Measurements from ENCODE around the gene TJP1. TPM values are rescaled to one million over a fixed set of nuclear protein-coding genes. Genes with fewer than 3 reads are reported as not detected.

Gene TJP1
- total and polyA plus RNA-seq, 8 donors = 14.7 to 80.0 (median 39.0) TPM

DNA sequence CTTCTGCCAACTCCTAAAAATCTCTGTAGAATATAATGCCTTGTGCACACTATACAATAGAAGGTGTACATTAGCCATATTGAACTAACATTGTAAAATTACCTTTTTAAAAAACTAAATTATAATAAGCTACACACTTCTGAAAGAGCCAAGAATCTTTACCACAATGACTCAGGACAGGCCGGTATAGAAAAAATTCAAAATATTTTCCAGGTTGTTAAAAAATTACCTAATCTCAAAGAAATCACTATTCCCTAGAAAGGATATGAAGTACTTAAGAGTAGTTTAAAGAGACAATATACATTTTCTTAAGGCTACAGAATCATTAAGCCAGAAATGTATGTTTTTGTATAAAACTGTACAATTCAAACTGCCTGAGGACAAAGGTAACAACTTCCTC is 48.5 kb downstream of the TJP1 start:
- Histone ChIP-seq H3K27ac (no peak overlapping the region), H3K36me3 (peaks cover 0 to 13% (median 4%) of the 10 kb centered on the region in 3 donors), H3K9me3 (no peaks in the 10 kb centered on the region), H3K4me3 (no peak overlapping the region), H3K27me3 (no peaks in the 10 kb centered on the region), H3K4me1 (peaks cover 0 to 8% (median 8%) of the 10 kb centered on the region in 3 donors)
- ATAC-seq (no peak), FAIRE-seq (no peak), DNase-seq (no peak)
- WGBS, 2 donors = 81 to 82% methylated on average over 1 of the region's 1 CpG
- TF ChIP-seq, protein P1, sequence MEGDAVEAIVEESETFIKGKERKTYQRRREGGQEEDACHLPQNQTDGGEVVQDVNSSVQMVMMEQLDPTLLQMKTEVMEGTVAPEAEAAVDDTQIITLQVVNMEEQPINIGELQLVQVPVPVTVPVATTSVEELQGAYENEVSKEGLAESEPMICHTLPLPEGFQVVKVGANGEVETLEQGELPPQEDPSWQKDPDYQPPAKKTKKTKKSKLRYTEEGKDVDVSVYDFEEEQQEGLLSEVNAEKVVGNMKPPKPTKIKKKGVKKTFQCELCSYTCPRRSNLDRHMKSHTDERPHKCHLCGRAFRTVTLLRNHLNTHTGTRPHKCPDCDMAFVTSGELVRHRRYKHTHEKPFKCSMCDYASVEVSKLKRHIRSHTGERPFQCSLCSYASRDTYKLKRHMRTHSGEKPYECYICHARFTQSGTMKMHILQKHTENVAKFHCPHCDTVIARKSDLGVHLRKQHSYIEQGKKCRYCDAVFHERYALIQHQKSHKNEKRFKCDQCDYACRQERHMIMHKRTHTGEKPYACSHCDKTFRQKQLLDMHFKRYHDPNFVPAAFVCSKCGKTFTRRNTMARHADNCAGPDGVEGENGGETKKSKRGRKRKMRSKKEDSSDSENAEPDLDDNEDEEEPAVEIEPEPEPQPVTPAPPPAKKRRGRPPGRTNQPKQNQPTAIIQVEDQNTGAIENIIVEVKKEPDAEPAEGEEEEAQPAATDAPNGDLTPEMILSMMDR (IDR thresholded peaks at IDR 0.05) = no peak
- intact Hi-C loops (cut with DNase I) = no loop called here

DNA sequence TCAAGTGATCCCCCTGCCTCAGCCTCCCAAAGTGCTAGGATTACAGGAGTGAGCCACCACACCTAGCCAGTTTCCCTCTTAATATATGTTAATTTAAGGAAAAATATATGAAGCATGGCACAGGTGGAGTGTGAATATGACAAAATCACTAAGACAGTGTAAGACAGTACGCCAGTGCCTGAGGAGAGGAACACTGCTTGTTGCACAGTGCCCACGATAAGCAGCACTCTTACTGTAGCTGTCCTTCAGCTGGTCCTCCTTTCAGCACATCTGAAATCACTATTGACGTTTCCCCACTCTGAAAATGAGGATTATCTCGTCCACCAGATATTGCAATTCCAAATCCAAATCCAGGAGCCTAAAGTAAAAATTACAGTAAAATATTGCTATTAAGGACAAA is 49.3 kb downstream of the TJP1 start:
- Histone ChIP-seq H3K36me3 (peaks cover 0 to 13% (median 4%) of the 10 kb centered on the region in 3 donors), H3K9me3 (no peaks in the 10 kb centered on the region), H3K27ac (no peak overlapping the region), H3K4me1 (peaks cover 0 to 8% (median 7%) of the 10 kb centered on the region in 3 donors), H3K27me3 (no peaks in the 10 kb centered on the region), H3K4me3 (no peak overlapping the region)
- ATAC-seq = no peak
- DNase-seq = no peak
- no peak for FAIRE-seq
- 88 to 93% methylated on average over 4 of the region's 4 CpGs for WGBS, 2 donors
- TF ChIP-seq, protein P1 (IDR thresholded peaks at IDR 0.05) = no peak
- intact Hi-C loops (cut with DNase I) = no loop called here

DNA sequence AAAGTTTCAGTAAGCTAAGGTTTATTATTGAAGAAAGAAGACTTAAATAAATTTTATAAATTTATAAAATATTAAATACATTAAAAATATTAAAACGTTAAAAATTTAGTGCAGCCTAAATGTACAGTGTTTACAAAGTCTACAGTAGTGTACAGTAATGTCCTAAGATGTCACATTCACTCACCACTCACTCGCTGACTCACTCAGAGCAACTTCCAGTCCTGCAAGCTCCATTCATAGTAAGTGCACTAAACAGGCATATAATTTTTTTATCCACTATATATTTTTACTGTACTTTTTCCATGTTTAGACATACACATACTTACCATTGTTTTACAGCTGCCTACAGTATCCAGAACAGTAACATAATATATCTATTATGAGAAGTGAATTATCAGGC is 51.5 kb downstream of the TJP1 start:
- no peak for FAIRE-seq

DNA sequence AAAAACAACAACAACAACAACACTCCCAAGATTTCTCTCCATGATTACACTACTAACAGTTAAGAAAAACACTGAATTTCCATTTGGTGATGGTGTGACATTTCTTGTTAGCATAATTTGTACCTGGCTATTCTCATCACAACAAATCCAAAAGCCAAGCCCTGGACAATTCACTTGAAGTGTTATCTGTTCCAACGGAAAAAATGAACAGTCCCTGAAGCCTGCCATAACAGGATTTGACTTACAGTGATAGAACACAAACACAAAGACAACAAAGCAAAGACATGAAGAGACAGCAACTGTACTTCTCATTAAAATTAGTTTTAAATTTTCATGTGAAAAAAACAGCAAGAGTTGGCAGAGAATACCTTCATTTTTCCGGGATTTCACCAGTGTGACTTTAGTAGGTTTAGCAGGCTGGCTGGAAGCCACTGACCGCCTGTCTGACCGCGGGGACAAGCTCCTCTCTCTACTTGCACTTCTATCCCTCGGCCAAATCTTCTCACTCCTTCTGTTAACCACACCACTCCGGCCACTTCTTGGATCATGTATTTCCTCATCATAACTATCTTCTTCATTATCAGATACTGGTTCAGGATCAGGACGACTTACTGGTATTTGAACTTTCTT is 56.3 kb downstream of the TJP1 start:
- Histone ChIP-seq H3K27ac (no peak overlapping the region), H3K9me3 (no peaks in the 10 kb centered on the region), H3K36me3 (peaks cover 0 to 18% (median 2%) of the 10 kb centered on the region in 3 donors), H3K4me3 (no peak overlapping the region), H3K4me1 (no peaks in the 10 kb centered on the region), H3K27me3 (no peaks in the 10 kb centered on the region)
- TF ChIP-seq, protein P1 (IDR thresholded peaks at IDR 0.05) = no peak
- WGBS, 2 donors = 64 to 73% methylated on average over 8 of the region's 8 CpGs
- intact Hi-C loops (cut with DNase I) = no loop called here
- no peak for DNase-seq
- no peak for FAIRE-seq
- peak in 1 of 4 donors; percentile 27 for ATAC-seq

More for the DNA sequence above, 51.5 kb downstream of the TJP1 start:
- H3K4me3 ChIP-seq = no peak overlapping the region
- TF ChIP-seq, protein P1 (IDR thresholded peaks at IDR 0.05) = no peak
- H3K9me3 ChIP-seq = no peaks in the 10 kb centered on the region
- no peaks in the 10 kb centered on the region for H3K4me1 ChIP-seq
- WGBS, 2 donors = 73 to 87% methylated on average over 2 of the region's 2 CpGs
- H3K27ac ChIP-seq = no peak overlapping the region
- H3K36me3 ChIP-seq = peaks cover 0 to 13% (median 4%) of the 10 kb centered on the region in 3 donors
- H3K27me3 ChIP-seq = no peaks in the 10 kb centered on the region
- DNase-seq (no peak), ATAC-seq (no peak)
- intact Hi-C loops (cut with DNase I) = no loop called here

DNA sequence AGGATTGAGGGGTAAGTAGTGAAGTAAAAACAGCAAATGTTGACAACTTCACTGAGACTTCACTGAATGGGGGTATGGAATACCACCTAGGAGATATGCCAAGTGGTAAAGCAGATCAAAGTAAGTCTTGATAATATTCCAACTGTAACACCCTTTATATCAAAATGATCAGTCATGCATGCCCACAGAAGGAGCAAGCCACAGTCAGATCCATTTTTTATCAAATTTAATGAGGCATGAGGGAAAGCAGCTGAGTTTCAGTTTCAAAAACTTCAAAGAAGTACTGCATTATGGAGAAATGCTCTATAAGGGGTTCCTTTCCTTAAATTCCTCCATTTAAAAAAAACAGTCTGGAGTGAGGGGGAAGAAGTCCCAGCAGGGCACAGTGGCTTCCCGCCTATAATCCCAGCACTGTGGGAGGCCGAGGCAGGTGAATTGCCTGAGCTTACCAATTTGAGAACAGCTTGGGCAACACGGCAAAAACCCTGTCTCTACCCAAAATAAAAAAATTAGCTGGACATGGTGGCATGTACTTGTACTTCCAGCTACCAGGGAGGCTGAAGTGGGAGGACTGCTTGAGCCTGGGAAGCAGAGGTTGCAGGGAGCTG is 56.9 kb downstream of the TJP1 start:
- ATAC-seq = no peak
- DNase-seq = no peak
- H3K4me1 ChIP-seq = no peaks in the 10 kb centered on the region
- intact Hi-C loops (cut with DNase I) = no loop called here
- H3K9me3 ChIP-seq = no peaks in the 10 kb centered on the region
- FAIRE-seq = no peak
- H3K27ac ChIP-seq = no peak overlapping the region
- no peaks in the 10 kb centered on the region for H3K27me3 ChIP-seq
- WGBS, 2 donors = 93 to 95% methylated on average over 3 of the region's 3 CpGs
- H3K4me3 ChIP-seq = no peak overlapping the region
- TF ChIP-seq, protein P1 (IDR thresholded peaks at IDR 0.05) = no peak
- H3K36me3 ChIP-seq = peaks cover 0 to 19% (median 0%) of the 10 kb centered on the region in 3 donors
